ENCODE measurements around the gene CCDC69.
A peak's percentile ranks its signal among the peaks of the same experiment; 100 is the strongest.
"Not testable (repeated sequence)": the region's sequence is repeated elsewhere in the genome, so short reads cannot be mapped to it uniquely, and the experiment has no call there.

Gene CCDC69

GRCh38 chr5:151186052-151186451 is 37.8 kb downstream of the CCDC69 start:
- DNase-seq, result no peak

DNA sequence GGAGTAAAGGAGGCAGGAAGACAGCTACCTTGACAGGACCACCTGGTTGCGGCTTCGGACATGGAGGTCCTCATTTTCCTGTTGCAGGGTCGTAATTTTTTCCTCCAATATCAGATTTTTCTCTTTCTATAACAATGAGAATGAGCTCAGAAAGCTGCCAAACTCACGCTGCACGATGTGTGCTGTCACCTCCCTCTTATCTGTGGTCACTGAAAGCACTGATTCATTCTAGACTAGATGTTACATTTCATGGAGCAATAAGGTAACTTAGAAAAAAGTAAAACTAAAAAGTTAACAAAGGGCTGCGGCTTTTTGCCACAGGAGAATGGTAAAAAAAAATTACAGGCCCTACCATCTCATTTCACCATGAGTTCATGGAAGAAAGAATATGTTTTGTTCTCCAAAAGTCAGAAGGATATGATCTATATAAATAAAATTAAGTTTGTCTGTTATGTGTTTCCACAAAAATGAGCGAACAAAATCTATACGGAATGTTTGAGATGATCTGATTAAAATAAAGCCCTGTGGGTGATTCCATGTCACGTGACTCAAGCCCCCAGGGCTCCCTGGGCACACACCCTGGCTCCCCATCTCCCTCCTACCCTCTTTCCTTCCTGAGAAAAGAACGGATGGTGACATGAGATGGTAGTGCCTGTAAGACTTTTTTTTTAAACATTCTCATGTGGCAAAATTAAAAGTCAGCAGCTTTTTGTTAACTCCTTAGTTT is 39.4 kb downstream of the CCDC69 start:
- DNase-seq, result no peak

GRCh38 chr5:151183456-151184245 is 40.2 kb downstream of the CCDC69 start:
- DNase-seq, result no peak

GRCh38 chr5:151182976-151183375 is 40.9 kb downstream of the CCDC69 start:
- DNase-seq, result no peak

DNA sequence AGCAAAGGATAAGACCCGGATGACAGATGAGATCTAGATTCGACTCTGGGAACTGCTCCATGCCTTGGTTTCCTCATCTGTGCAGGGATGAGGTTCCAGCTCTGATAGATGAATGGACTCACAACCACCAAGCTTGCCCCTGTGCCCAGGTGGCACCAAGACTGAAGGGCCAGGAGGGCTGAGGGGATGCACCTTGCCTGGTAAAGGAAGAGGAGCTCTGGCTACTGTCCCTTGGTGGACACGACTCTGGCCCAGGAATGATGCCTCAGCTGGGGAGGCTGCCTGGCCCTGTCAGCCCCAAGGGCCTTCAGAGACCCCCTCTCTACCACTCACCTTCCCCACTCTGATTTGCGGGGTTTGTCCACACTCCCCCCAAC is 41.4 kb downstream of the CCDC69 start:
- DNase-seq, result no peak

DNA sequence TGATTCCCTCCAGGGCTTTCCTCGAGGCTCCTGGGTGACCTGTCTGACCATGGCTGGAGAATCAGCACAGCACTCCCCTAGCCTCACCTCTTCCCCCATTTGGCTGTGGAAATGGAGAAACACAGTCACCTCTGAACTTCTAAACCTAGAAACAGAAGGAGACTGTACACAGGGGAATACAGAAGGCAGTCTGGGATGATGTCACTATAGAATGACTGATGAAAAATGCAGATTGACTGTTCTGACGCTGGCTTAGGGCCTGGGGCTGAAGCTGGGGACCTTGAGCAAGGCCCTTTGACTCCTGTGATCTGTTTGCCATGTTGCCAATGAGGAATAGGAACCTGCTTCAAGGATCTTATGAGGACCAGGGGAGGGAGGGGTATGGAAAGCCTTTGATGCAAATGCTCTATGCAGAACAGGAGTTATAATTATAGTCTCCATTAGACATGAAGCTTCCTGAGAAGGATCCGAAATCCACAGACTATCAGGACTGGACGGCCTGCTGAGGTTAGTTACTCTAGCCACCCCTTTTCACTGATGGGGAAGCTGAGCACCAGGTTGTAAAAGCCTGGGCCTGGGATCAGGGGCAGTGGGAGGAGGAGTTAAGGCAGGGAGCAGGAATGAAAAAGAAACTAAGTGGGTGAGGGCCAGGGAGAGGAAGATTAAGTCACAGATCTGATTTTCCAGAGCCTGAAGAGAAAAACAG is 41.9 kb downstream of the CCDC69 start:
- DNase-seq, result no peak

GRCh38 chr5:151180291-151180690 is 43.6 kb downstream of the CCDC69 start:
- DNase-seq, result no peak

GRCh38 chr5:151179489-151179840 is 44.4 kb downstream of the CCDC69 start:
- no peak for DNase-seq

DNA sequence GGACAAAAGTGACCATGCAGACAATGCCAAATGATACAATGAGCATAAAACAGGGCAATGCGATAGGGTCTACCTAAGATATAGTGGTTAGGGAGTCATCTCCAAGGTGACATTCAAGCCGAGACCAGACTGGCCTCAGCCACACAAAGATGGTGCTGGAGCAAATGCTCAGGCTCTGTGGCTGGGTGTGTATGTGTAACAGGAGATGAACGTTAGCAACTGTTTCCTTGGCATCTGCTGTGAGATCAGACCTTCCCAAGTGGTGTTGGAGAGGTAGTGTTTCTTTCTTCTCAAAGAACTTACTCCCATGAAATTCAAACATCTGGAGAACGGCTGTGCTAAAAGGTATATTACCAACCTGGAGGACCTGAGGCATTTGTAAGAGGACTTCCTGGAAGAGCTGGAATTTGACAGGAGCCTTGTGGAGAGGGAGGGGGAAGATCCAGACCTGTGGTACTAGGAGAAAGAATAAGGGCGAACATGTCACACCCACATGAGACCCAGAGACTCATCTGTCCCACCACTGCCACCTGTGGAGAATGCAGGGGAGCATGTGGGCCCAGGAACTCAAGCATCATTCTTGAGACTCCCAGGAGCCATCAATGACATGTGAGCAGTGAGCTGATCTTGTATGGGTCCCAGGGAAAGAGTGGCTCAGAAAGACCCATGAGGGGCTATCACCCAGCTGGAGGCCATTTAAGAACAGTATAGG is 45.0 kb downstream of the CCDC69 start:
- DNase-seq, result no peak

- no peak for DNase-seq
These were observed 45.5 kb downstream of the CCDC69 start for GRCh38 chr5:151178372-151178771.

- DNase-seq, result not testable (repeated sequence)
These were observed 47.6 kb downstream of the CCDC69 start for GRCh38 chr5:151176268-151176667.

- peak; percentile 49 for DNase-seq
These were observed 49.2 kb downstream of the CCDC69 start for GRCh38 chr5:151174612-151175101.

DNA sequence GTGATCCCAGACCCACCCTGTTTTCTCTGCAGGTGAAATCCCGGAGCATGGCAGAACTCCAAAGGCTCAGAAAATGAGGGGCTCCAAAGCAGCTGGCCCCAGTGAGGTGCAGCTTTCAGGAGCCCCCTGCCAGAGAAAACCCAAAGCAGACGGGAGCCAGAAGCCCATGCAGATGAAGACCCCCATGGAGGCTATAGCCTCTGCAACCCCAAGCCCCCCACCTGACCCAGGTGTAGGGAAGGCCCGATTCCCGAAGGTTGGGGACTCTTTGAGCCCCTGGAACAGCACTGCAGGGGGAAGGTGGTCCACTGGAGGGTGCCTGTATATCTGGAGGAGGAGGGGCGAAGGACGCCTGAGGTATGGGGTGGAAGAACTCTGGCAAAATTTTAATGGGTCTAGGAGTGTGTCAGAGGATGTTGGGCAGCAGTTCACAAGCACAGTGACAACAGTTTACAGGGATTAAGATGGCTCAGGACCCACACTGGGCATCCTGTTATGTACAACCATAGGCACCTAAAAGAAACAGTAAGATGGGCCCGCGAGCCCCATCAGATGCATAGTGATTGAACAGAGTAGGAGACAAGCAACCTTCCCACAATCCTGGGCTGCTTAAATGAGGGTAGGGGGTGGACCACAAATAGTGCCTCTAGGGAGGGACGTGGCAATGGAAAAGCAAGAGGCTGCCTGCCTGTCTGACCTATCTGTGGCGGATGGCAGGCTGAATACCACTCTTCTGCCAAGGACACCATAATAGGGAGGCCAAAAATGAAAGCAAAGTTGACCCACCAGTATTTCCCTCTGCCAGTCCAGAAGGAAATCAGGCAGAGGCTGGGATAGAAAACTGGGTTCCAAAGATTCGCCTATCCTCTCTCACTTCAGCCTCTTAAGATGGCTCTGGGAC is 49.9 kb downstream of the CCDC69 start:
- no peak for DNase-seq

DNA sequence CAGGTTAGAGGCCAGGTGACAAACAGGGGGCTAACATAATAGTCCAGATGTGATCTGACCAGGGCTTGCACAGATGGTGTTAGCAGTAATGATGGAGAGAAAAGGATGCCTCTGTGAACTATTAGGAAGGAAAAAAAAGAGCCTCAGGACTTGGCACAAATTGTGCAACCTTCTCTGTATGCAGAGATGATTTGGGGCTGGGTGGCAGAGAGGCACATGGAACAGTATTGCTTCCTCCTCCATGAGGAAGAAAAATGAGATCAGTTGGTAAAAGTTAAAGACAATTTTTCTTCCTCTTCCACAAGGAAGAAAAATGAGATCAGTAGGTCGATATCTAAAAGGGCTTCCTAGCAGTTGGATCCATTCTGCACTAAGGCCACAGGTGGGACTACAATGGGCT is 52.4 kb downstream of the CCDC69 start:
- no peak for DNase-seq

- DNase-seq, result no peak
These were observed 55.1 kb downstream of the CCDC69 start for GRCh38 chr5:151168602-151169344.

GRCh38 chr5:151167022-151167421 is 56.9 kb downstream of the CCDC69 start:
- DNase-seq, result no peak

GRCh38 chr5:151164687-151165392 is 59.1 kb downstream of the CCDC69 start:
- DNase-seq, result peak; percentile 19

GRCh38 chr5:151162776-151163175 is 61.1 kb downstream of the CCDC69 start:
- DNase-seq, result no peak

DNA sequence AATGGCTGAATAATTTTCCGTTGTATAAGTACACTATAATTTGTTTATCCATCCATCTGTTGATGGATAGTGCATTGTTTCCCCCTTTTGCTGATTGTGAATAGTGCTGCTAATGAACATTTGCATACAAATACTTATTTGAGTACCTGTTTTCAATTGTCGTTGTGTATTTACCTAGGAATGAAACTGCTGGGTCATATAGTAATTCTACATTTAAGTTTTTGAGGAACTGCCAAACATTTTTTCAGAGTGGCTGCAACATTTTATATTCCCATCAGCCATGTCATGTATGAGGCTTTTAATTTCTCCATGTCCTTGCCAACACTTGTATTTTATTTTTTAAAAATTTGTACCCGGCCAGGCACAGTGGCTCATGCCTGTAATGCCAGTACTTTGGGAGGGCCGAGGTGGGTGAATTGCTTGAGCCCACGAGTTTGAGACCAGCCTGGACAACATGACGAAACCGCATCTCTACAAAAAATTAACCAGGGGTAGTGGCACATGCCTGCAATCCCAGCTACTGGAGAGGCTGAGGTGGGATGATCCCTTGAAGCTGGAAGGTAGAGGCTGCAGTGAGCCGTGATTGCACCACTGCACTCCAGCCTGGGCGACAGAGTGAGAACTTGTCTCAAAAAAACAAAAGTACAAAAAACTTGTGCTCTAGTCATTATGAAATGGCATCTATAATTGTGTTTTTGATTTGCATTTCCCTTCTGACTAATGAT is 64.1 kb downstream of the CCDC69 start:
- no peak for DNase-seq

DNA sequence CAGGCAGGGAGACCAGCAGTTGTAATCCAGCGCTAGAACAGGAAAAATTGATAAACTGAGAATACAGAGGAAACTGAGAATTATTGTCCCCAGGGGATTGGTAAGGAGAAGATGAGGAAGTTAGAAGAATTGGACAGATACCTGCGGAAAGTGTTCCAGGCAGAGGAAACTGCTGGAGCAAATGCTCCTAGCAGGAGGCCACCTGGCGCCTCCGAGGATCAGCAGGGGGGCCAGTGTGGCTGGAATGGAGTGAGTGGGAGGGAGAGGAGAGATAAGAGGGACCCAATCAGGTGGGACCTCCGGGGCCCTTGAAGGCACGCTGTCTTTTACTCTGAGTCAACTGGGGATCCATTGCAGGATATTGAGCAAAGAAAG is 65.6 kb downstream of the CCDC69 start:
- no peak for DNase-seq

Data from NCI-H446 treated with DMSO at 0.1 percent for 48 hours (cell line).